Measurements from ENCODE around the gene JUND. TPM values are rescaled to one million over a fixed set of nuclear protein-coding genes. Genes with fewer than 3 reads are reported as not detected.
A peak's percentile ranks its signal among the peaks of the same experiment; 100 is the strongest.

Gene JUND
- total and polyA plus RNA-seq, 2 experiments from 2014 or later, result 40.0 to 181 TPM

DNA sequence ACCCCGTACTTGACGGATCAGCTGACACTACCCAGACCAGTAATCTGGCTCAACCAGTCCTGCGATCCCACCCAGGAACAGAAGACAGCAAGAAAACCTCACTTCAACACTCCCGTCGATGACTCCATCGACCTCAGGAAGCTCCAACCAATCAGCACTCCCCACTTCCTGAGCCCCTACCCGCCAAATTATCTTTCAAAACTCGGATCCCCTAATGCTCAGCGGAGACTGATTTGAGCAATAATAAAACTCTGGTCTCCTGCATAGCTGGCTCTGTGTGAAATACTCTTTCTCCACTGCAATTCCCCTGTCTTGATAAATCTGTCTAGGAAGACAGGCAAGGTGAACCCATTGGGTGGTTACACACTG, 40.3 kb upstream of the JUND start:
- peak overlapping the region; percentile 92 for H3K4me3 Mint-ChIP-seq
- H3K4me3 ChIP-seq, result peak overlapping the region; percentile 76
- DNase-seq (ENCODE audit: low spot score) (no peak), ATAC-seq (no peak)
- H3K4me2 ChIP-seq, result peak overlapping the region; percentile 92
- H3K36me3 Mint-ChIP-seq (ENCODE audit: low read depth), result peaks cover 33% of the 10 kb centered on the region
- H3K27ac Mint-ChIP-seq, result peak overlapping the region; percentile 92
- H3F3A ChIP-seq (replicated peaks; ENCODE audit: low read depth), result peaks cover 38% of the 10 kb centered on the region; the same call in 1 of the 2 replicates
- peak overlapping the region; percentile 91 for H3K27ac ChIP-seq (ENCODE audit: low read depth)
- H3K36me3 ChIP-seq (ENCODE audit: insufficient read depth), result no peaks in the 10 kb centered on the region; the same call in 1 of the 2 replicates
- H3K27me3 Mint-ChIP-seq (ENCODE audit: insufficient read depth, low read depth, poor library complexity), result peaks cover 20% of the 10 kb centered on the region
- peaks cover 58% of the 10 kb centered on the region for H3K79me2 ChIP-seq (replicated peaks; ENCODE audit: insufficient read depth)
- peaks cover 17% of the 10 kb centered on the region for H4K20me1 ChIP-seq (replicated peaks; ENCODE audit: insufficient read depth)
- no peak overlapping the region for H2AFZ ChIP-seq
- no peaks in the 10 kb centered on the region for H3K9me2 ChIP-seq (ENCODE audit: insufficient read depth)
- H3K4me1 Mint-ChIP-seq, result peaks cover 32% of the 10 kb centered on the region
- no peaks in the 10 kb centered on the region for H3K9me3 Mint-ChIP-seq
- no peaks in the 10 kb centered on the region for H3K27me3 ChIP-seq (ENCODE audit: insufficient read depth)
- TF ChIP-seq EZH2 (IDR thresholded peaks at IDR 0.05; ENCODE audit: low read depth, unreplicated experiment) (no peak), ZNF114 (CRISPR knock-in tag; IDR thresholded peaks at IDR 0.05) (no peak), CREB1 (CRISPR knock-in tag; IDR thresholded peaks at IDR 0.05; ENCODE audit: low read depth) (no peak), EZH2phosphoT487 (IDR thresholded peaks at IDR 0.05; ENCODE audit: unreplicated experiment) (no peak), NANOG (IDR thresholded peaks at IDR 0.05; ENCODE audit: borderline replicate concordance) (no peak), POLR2AphosphoS5 (IDR thresholded peaks at IDR 0.05; ENCODE audit: low read depth) (no peak; the same call in 1 of the 2 replicates), JUNB (IDR thresholded peaks at IDR 0.05; ENCODE audit: unreplicated experiment) (no peak), STAT1 (IDR thresholded peaks at IDR 0.05; ENCODE audit: unreplicated experiment) (no peak), ZNF331 (CRISPR knock-in tag; IDR thresholded peaks at IDR 0.05; ENCODE audit: low read depth) (no peak)
- TF ChIP-seq, protein P1, sequence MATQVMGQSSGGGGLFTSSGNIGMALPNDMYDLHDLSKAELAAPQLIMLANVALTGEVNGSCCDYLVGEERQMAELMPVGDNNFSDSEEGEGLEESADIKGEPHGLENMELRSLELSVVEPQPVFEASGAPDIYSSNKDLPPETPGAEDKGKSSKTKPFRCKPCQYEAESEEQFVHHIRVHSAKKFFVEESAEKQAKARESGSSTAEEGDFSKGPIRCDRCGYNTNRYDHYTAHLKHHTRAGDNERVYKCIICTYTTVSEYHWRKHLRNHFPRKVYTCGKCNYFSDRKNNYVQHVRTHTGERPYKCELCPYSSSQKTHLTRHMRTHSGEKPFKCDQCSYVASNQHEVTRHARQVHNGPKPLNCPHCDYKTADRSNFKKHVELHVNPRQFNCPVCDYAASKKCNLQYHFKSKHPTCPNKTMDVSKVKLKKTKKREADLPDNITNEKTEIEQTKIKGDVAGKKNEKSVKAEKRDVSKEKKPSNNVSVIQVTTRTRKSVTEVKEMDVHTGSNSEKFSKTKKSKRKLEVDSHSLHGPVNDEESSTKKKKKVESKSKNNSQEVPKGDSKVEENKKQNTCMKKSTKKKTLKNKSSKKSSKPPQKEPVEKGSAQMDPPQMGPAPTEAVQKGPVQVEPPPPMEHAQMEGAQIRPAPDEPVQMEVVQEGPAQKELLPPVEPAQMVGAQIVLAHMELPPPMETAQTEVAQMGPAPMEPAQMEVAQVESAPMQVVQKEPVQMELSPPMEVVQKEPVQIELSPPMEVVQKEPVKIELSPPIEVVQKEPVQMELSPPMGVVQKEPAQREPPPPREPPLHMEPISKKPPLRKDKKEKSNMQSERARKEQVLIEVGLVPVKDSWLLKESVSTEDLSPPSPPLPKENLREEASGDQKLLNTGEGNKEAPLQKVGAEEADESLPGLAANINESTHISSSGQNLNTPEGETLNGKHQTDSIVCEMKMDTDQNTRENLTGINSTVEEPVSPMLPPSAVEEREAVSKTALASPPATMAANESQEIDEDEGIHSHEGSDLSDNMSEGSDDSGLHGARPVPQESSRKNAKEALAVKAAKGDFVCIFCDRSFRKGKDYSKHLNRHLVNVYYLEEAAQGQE (IDR thresholded peaks at IDR 0.05; ENCODE audit: unreplicated experiment), result no peak
- TF ChIP-seq, protein P2, sequence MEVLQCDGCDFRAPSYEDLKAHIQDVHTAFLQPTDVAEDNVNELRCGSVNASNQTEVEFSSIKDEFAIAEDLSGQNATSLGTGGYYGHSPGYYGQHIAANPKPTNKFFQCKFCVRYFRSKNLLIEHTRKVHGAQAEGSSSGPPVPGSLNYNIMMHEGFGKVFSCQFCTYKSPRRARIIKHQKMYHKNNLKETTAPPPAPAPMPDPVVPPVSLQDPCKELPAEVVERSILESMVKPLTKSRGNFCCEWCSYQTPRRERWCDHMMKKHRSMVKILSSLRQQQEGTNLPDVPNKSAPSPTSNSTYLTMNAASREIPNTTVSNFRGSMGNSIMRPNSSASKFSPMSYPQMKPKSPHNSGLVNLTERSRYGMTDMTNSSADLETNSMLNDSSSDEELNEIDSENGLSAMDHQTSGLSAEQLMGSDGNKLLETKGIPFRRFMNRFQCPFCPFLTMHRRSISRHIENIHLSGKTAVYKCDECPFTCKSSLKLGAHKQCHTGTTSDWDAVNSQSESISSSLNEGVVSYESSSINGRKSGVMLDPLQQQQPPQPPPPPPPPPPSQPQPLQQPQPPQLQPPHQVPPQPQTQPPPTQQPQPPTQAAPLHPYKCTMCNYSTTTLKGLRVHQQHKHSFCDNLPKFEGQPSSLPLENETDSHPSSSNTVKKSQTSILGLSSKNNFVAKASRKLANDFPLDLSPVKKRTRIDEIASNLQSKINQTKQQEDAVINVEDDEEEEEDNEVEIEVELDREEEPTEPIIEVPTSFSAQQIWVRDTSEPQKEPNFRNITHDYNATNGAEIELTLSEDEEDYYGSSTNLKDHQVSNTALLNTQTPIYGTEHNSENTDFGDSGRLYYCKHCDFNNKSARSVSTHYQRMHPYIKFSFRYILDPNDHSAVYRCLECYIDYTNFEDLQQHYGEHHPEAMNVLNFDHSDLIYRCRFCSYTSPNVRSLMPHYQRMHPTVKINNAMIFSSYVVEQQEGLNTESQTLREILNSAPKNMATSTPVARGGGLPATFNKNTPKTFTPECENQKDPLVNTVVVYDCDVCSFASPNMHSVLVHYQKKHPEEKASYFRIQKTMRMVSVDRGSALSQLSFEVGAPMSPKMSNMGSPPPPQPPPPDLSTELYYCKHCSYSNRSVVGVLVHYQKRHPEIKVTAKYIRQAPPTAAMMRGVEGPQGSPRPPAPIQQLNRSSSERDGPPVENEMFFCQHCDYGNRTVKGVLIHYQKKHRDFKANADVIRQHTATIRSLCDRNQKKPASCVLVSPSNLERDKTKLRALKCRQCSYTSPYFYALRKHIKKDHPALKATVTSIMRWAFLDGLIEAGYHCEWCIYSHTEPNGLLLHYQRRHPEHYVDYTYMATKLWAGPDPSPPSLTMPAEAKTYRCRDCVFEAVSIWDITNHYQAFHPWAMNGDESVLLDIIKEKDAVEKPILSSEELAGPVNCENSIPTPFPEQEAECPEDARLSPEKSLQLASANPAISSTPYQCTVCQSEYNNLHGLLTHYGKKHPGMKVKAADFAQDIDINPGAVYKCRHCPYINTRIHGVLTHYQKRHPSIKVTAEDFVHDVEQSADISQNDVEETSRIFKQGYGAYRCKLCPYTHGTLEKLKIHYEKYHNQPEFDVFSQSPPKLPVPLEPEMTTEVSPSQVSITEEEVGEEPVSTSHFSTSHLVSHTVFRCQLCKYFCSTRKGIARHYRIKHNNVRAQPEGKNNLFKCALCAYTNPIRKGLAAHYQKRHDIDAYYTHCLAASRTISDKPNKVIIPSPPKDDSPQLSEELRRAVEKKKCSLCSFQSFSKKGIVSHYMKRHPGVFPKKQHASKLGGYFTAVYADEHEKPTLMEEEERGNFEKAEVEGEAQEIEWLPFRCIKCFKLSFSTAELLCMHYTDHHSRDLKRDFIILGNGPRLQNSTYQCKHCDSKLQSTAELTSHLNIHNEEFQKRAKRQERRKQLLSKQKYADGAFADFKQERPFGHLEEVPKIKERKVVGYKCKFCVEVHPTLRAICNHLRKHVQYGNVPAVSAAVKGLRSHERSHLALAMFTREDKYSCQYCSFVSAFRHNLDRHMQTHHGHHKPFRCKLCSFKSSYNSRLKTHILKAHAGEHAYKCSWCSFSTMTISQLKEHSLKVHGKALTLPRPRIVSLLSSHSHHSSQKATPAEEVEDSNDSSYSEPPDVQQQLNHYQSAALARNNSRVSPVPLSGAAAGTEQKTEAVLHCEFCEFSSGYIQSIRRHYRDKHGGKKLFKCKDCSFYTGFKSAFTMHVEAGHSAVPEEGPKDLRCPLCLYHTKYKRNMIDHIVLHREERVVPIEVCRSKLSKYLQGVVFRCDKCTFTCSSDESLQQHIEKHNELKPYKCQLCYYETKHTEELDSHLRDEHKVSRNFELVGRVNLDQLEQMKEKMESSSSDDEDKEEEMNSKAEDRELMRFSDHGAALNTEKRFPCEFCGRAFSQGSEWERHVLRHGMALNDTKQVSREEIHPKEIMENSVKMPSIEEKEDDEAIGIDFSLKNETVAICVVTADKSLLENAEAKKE (CRISPR knock-in tag; IDR thresholded peaks at IDR 0.05), result no peak
- TF ChIP-seq, protein P3, sequence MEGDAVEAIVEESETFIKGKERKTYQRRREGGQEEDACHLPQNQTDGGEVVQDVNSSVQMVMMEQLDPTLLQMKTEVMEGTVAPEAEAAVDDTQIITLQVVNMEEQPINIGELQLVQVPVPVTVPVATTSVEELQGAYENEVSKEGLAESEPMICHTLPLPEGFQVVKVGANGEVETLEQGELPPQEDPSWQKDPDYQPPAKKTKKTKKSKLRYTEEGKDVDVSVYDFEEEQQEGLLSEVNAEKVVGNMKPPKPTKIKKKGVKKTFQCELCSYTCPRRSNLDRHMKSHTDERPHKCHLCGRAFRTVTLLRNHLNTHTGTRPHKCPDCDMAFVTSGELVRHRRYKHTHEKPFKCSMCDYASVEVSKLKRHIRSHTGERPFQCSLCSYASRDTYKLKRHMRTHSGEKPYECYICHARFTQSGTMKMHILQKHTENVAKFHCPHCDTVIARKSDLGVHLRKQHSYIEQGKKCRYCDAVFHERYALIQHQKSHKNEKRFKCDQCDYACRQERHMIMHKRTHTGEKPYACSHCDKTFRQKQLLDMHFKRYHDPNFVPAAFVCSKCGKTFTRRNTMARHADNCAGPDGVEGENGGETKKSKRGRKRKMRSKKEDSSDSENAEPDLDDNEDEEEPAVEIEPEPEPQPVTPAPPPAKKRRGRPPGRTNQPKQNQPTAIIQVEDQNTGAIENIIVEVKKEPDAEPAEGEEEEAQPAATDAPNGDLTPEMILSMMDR (conservative IDR thresholded peaks at IDR 0.05; ENCODE audit: low read depth in 2 of 2), result no peak
- TF ChIP-seq, protein P4, sequence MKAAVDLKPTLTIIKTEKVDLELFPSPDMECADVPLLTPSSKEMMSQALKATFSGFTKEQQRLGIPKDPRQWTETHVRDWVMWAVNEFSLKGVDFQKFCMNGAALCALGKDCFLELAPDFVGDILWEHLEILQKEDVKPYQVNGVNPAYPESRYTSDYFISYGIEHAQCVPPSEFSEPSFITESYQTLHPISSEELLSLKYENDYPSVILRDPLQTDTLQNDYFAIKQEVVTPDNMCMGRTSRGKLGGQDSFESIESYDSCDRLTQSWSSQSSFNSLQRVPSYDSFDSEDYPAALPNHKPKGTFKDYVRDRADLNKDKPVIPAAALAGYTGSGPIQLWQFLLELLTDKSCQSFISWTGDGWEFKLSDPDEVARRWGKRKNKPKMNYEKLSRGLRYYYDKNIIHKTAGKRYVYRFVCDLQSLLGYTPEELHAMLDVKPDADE (IDR thresholded peaks at IDR 0.05), result no peak
- peaks cover 14% of the 10 kb centered on the region for H3K4me1 ChIP-seq (ENCODE audit: insufficient read depth)
